Cardiac septum (tissue), 1 donor: ENCODE results near the gene ACSS3. TPM values are rescaled to one million over a fixed set of nuclear protein-coding genes. Genes with fewer than 3 reads are reported as not detected.
"Not testable (repeated sequence)": the region's sequence is repeated elsewhere in the genome, so short reads cannot be mapped to it uniquely, and the experiment has no call there.

Experiments
- DNase-seq: peaks from one replicate; pipeline ENCODE4 v3.0.0-alpha.2; 2020; ENCODE audit warnings: low spot score
- intact Hi-C: fragments of 100-400 bp; cut with DNase I; formaldehyde crosslinking; loops from one replicate; pipeline ENCODE4 v1.14.0; 2022
- total RNA-seq: library from RNA; stranded (reverse); fragmentation: NEBNext Ultra II Directional; extraction: Animal tissue kit (Norgen Biotek cat#: 25700); gene quantifications from one replicate; pipeline ENCODE4 v1.2.1, GENCODE V29; 2021
- donor health status: DM: no; HTN: no; CAD: no.

Gene ACSS3
- total RNA-seq, 1 donor from 2014 or later = 26.7 TPM

GRCh38 chr12:81088221-81088620 is 10.3 kb downstream of the ACSS3 start:
- no peak for DNase-seq
- intact Hi-C loops = no loop called here

GRCh38 chr12:81089412-81089811 is 11.5 kb downstream of the ACSS3 start:
- no peak for DNase-seq
- intact Hi-C loops = no loop called here

GRCh38 chr12:81092053-81092452 is 14.2 kb downstream of the ACSS3 start:
- no peak for DNase-seq
- intact Hi-C loops = no loop called here

- intact Hi-C loops = no loop called here
- no peak for DNase-seq
Observed at GRCh38 chr12:81094718-81095360, 17.0 kb downstream of the ACSS3 start.

- DNase-seq = no peak
- intact Hi-C loops = no loop called here
Observed at GRCh38 chr12:81095501-81096232, 17.8 kb downstream of the ACSS3 start.

- no peak for DNase-seq
Observed at GRCh38 chr12:81105687-81106086, 27.8 kb downstream of the ACSS3 start.

GRCh38 chr12:81114226-81114625 is 36.3 kb downstream of the ACSS3 start:
- intact Hi-C loops = no loop called here
- DNase-seq = no peak

More at GRCh38 chr12:81105687-81106086, 27.8 kb downstream of the ACSS3 start:
- intact Hi-C loops = no loop called here

- DNase-seq, intact Hi-C loops: not testable (repeated sequence)
Observed at GRCh38 chr12:81119069-81119468, 41.2 kb downstream of the ACSS3 start.

GRCh38 chr12:81120961-81121360 is 43.1 kb downstream of the ACSS3 start:
- intact Hi-C loops = no loop called here
- no peak for DNase-seq

- intact Hi-C loops = no loop called here
- DNase-seq = no peak
Observed at GRCh38 chr12:81123611-81124010, 45.7 kb downstream of the ACSS3 start.

- DNase-seq = no peak
- intact Hi-C loops = no loop called here
Observed at GRCh38 chr12:81125691-81126090, 47.8 kb downstream of the ACSS3 start.

- no peak for DNase-seq
- intact Hi-C loops = no loop called here
Observed at GRCh38 chr12:81128930-81129554, 51.2 kb downstream of the ACSS3 start.

- intact Hi-C loops = no loop called here
- no peak for DNase-seq
Observed at GRCh38 chr12:81136519-81136918, 58.6 kb downstream of the ACSS3 start.

GRCh38 chr12:81137801-81138200 is 59.9 kb downstream of the ACSS3 start:
- intact Hi-C loops = no loop called here

GRCh38 chr12:81141217-81141616 is 63.3 kb downstream of the ACSS3 start:
- intact Hi-C loops = no loop called here
- DNase-seq = no peak

More at GRCh38 chr12:81137801-81138200, 59.9 kb downstream of the ACSS3 start:
- no peak for DNase-seq

- intact Hi-C loops = no loop called here
- DNase-seq = no peak
Observed at GRCh38 chr12:81143057-81143456, 65.2 kb downstream of the ACSS3 start.

- no peak for DNase-seq
- intact Hi-C loops = no loop called here
Observed at GRCh38 chr12:81146228-81147225, 68.6 kb downstream of the ACSS3 start.

- DNase-seq = no peak
- intact Hi-C loops = no loop called here
Observed at GRCh38 chr12:81147292-81147919, 69.5 kb downstream of the ACSS3 start.

GRCh38 chr12:81150382-81150781 is 72.5 kb downstream of the ACSS3 start:
- no peak for DNase-seq
- intact Hi-C loops = no loop called here
